Loucy (cell line): ENCODE measurements around the gene BCKDK.

Experiments used
- H2AFZ ChIP-seq: fragments of 200-600 bp; sonication (generic); 2 replicates; pipeline ENCODE4 v1.6.0; 2016; ENCODE audit warnings: antibody characterized with exemption, mild to moderate bottlenecking, low read length, moderate library complexity
- H3F3A ChIP-seq: fragments of 200-600 bp; 2 replicates; pipeline ENCODE4 v1.6.0; 2016; ENCODE audit warnings: antibody characterized with exemption, low read depth, mild to moderate bottlenecking
- H3K27me3 ChIP-seq: fragments of 200-600 bp; sonication (generic); 2 replicates; pipeline ENCODE4 v1.6.1; 2014; ENCODE audit warnings: low read length, mild to moderate bottlenecking; ENCODE audit not compliant: insufficient read depth, poor library complexity, severe bottlenecking
- H3K36me3 ChIP-seq: fragments of 200-600 bp; sonication (generic); 2 replicates; pipeline ENCODE4 v1.6.1; 2016; ENCODE audit warnings: low read length; ENCODE audit not compliant: insufficient read depth
- H3K4me1 ChIP-seq: fragments of 200-600 bp; sonication (generic); 2 replicates; pipeline ENCODE4 v1.5.1; 2014; ENCODE audit warnings: low read length, mild to moderate bottlenecking; ENCODE audit not compliant: insufficient read depth, poor library complexity, severe bottlenecking
- H3K4me2 ChIP-seq: fragments of 200-600 bp; sonication (generic); 2 replicates; pipeline ENCODE4 v1.6.0; 2014; ENCODE audit warnings: antibody characterized with exemption, low read length, low read depth, mild to moderate bottlenecking; ENCODE audit not compliant: poor library complexity, severe bottlenecking
- H3K4me3 ChIP-seq: fragments of 200-600 bp; sonication (generic); 2 replicates; pipeline ENCODE4 v1.5.1; 2014; ENCODE audit warnings: low read length, mild to moderate bottlenecking, mixed read lengths; ENCODE audit not compliant: poor library complexity, severe bottlenecking
- H3K79me2 ChIP-seq: fragments of 200-600 bp; sonication (generic); 2 replicates; pipeline ENCODE4 v1.6.1; 2014; ENCODE audit warnings: low read length; ENCODE audit not compliant: insufficient read depth
- H3K9ac ChIP-seq: fragments of 200-600 bp; sonication (generic); 2 replicates; pipeline ENCODE4 v1.6.0; 2014; ENCODE audit warnings: mild to moderate bottlenecking, low read depth, low read length, moderate library complexity; ENCODE audit not compliant: poor library complexity, severe bottlenecking
- H3K9me2 ChIP-seq: fragments of 200-600 bp; sonication (generic); replicated peaks from 2 replicates; pipeline ENCODE4 v1.6.1; 2016; ENCODE audit warnings: low read depth, low read length, mixed read lengths
- H3K9me3 ChIP-seq: fragments of 200-600 bp; sonication (generic); 2 replicates; pipeline ENCODE4 v1.6.1; 2014; ENCODE audit warnings: mild to moderate bottlenecking, antibody characterized with exemption, low read length, low read depth; ENCODE audit not compliant: insufficient read depth
- H4K20me1 ChIP-seq: fragments of 200-600 bp; sonication (generic); 2 replicates; pipeline ENCODE4 v1.6.0; 2014; ENCODE audit warnings: antibody characterized with exemption, low read length, mild to moderate bottlenecking; ENCODE audit not compliant: insufficient read depth, poor library complexity, severe bottlenecking
- EZH2phosphoT487 ChIP-seq: fragments of 200-600 bp; IDR thresholded peaks from 2 replicates; pipeline ENCODE4 v1.6.1; 2018; ENCODE audit warnings: antibody characterized with exemption, mild to moderate bottlenecking, moderate library complexity, borderline replicate concordance
- TF ChIP-seq, protein P1 (sequence below): fragments of 200-600 bp; sonication (generic); conservative IDR thresholded peaks from 2 replicates; pipeline ENCODE4 v1.5.1; 2014; ENCODE audit warnings: mild to moderate bottlenecking, antibody characterized with exemption, low read length

Gene BCKDK

DNA sequence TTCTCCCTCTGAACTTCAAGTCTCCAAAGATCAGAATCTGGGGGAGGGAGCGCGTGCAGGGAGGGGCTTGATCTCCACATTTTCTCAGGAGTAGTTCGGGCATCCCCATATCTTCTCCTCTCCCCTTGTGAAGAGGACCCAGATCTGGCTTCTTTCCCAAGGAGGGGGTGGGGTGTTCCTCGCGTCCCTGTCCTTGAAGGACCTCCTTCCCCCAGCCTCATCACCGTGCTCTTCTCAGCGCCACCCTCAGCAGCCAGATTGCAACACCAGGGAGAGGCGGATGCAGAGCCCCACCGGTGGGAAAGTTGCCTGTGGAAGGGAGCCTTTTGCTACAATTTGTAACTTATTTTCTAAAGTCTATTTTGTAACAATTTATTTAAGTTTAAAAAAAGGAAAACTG is 25.1 kb upstream of the BCKDK start:
- Histone ChIP-seq H3K4me1 (peaks cover 4% of the 10 kb centered on the region), H3K9ac (no peak overlapping the region), H3K36me3 (peaks cover 26% of the 10 kb centered on the region; the same call in 1 of the 2 replicates), H4K20me1 (peaks cover 27% of the 10 kb centered on the region), H3F3A (no peaks in the 10 kb centered on the region), H3K27me3 (no peaks in the 10 kb centered on the region), H3K4me2 (no peak overlapping the region), H3K79me2 (peaks cover 23% of the 10 kb centered on the region), H2AFZ (no peak overlapping the region), H3K9me2 (no peaks in the 10 kb centered on the region), H3K9me3 (no peaks in the 10 kb centered on the region), H3K4me3 (no peak overlapping the region)
- TF ChIP-seq, protein P1, sequence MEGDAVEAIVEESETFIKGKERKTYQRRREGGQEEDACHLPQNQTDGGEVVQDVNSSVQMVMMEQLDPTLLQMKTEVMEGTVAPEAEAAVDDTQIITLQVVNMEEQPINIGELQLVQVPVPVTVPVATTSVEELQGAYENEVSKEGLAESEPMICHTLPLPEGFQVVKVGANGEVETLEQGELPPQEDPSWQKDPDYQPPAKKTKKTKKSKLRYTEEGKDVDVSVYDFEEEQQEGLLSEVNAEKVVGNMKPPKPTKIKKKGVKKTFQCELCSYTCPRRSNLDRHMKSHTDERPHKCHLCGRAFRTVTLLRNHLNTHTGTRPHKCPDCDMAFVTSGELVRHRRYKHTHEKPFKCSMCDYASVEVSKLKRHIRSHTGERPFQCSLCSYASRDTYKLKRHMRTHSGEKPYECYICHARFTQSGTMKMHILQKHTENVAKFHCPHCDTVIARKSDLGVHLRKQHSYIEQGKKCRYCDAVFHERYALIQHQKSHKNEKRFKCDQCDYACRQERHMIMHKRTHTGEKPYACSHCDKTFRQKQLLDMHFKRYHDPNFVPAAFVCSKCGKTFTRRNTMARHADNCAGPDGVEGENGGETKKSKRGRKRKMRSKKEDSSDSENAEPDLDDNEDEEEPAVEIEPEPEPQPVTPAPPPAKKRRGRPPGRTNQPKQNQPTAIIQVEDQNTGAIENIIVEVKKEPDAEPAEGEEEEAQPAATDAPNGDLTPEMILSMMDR = no peak
- TF ChIP-seq EZH2phosphoT487 = no peak

DNA sequence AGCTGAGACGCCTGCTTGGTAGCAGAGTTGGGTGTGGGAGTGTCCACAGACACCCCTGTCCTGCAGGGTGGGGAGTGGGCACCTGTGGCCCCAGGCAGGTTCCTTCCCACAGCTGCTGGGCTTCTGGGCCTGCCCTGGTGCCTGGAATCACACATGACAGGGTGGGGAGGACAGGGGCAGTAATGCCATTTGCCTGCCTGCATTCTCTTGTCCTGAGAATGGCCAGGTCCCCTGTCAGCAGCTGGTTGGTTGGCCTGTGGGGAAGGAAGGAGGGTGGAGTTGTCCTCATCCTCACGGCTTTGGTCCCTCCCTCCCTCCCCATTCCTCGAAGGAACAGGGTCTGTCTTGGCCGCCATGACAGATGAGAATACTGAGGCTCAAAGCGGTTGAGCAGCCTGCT is 24.6 kb upstream of the BCKDK start:
- peaks cover 23% of the 10 kb centered on the region; the same call in 1 of the 2 replicates for H3K36me3 ChIP-seq
- H3K4me2 ChIP-seq = no peak overlapping the region
- H3K27me3 ChIP-seq = no peaks in the 10 kb centered on the region
- TF ChIP-seq, protein P1 = no peak
- TF ChIP-seq EZH2phosphoT487 = no peak
- no peaks in the 10 kb centered on the region for H3K9me2 ChIP-seq
- peaks cover 4% of the 10 kb centered on the region for H3K4me1 ChIP-seq
- H4K20me1 ChIP-seq = peaks cover 27% of the 10 kb centered on the region
- no peaks in the 10 kb centered on the region for H3F3A ChIP-seq
- H3K9ac ChIP-seq = no peak overlapping the region
- H3K79me2 ChIP-seq = peaks cover 18% of the 10 kb centered on the region; the same call in 1 of the 2 replicates
- H3K9me3 ChIP-seq = no peaks in the 10 kb centered on the region
- no peak overlapping the region for H2AFZ ChIP-seq
- H3K4me3 ChIP-seq = no peak overlapping the region

DNA sequence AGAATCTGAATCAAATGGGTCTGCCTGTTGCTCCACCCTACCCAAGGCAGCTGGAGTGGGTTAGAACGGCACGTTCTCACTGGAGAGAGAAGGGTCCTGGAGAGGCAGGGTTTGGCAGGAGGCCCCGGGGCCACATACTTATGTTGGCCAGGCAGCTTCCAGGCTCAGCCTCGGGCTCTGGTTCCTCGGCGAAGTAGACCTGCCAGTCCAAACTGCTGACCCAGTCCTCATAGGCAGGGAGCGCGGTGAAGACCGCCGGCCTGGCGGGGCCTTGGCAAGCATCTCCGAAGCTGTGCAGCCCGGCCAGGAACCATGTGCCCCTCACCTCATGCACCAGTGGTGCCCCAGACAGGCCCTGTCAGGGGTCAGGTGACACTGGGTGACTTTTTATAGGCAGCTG is 24.2 kb upstream of the BCKDK start:
- no peak overlapping the region for H2AFZ ChIP-seq
- peaks cover 15% of the 10 kb centered on the region; the same call in 1 of the 2 replicates for H3K79me2 ChIP-seq
- H3K4me1 ChIP-seq = peaks cover 4% of the 10 kb centered on the region
- no peak overlapping the region for H3K4me2 ChIP-seq
- H3K9ac ChIP-seq = no peak overlapping the region
- H3K9me3 ChIP-seq = no peaks in the 10 kb centered on the region
- no peak overlapping the region for H3K4me3 ChIP-seq
- no peaks in the 10 kb centered on the region for H3K9me2 ChIP-seq
- peaks cover 27% of the 10 kb centered on the region for H4K20me1 ChIP-seq
- no peak for TF ChIP-seq EZH2phosphoT487
- TF ChIP-seq, protein P1 = no peak
- H3K27me3 ChIP-seq = no peaks in the 10 kb centered on the region
- peaks cover 23% of the 10 kb centered on the region; the same call in 1 of the 2 replicates for H3K36me3 ChIP-seq
- H3F3A ChIP-seq = no peaks in the 10 kb centered on the region
